Vagina (tissue), 2 donors: Measurements from ENCODE around the gene ZBTB16.

Source experiments
- POLR2A ChIP-seq, 2 donors: fragments of 450-650 bp; IDR thresholded peaks; one replicate each; pipeline ENCODE4 v1.6.1; 2017; ENCODE audit warnings: antibody characterized with exemption in 2 of 2, mild to moderate bottlenecking in 2 of 2, moderate library complexity in 2 of 2
- POLR2AphosphoS5 ChIP-seq, 2 donors: sonication (generic); formaldehyde crosslinking; IDR thresholded peaks; one replicate each; pipeline ENCODE4 v1.9.0; 2017; ENCODE audit warnings: antibody characterized with exemption in 2 of 2, mild to moderate bottlenecking in 2 of 2, low read depth in 1 of 2; ENCODE audit not compliant: insufficient read depth in 1 of 2
- TF ChIP-seq, protein P1 (sequence below), 3 experiments: fragments of 450-650 bp in 2 of 3; fragments of 200-600 bp in 1 of 3; sonication (generic) in 1 of 3; IDR thresholded peaks; one replicate each; pipeline ENCODE4 v1.5.1; 2017 to 2019; ENCODE audit warnings: antibody characterized with exemption in 3 of 3, mild to moderate bottlenecking in 2 of 3, moderate library complexity in 2 of 3

DNA sequence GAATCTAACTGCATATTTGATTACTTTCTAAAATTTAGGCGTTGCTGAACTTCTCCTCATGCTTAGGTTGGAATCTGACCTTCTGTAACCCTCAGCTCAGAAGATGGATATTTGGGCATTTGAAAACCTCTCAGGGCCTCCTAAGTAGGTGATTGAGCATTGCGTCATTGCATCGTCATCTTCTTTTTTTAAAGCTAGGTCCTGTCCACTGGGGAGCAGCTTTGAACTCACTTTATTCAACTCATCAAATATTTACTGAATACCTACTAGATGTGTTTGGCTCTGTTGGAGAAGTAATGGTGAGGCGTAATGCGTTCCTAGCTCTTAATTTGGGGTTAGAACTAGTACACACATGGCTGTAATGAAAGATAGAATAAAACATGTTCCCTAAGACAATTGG, 56.8 kb downstream of the ZBTB16 start:
- TF ChIP-seq, protein P1, sequence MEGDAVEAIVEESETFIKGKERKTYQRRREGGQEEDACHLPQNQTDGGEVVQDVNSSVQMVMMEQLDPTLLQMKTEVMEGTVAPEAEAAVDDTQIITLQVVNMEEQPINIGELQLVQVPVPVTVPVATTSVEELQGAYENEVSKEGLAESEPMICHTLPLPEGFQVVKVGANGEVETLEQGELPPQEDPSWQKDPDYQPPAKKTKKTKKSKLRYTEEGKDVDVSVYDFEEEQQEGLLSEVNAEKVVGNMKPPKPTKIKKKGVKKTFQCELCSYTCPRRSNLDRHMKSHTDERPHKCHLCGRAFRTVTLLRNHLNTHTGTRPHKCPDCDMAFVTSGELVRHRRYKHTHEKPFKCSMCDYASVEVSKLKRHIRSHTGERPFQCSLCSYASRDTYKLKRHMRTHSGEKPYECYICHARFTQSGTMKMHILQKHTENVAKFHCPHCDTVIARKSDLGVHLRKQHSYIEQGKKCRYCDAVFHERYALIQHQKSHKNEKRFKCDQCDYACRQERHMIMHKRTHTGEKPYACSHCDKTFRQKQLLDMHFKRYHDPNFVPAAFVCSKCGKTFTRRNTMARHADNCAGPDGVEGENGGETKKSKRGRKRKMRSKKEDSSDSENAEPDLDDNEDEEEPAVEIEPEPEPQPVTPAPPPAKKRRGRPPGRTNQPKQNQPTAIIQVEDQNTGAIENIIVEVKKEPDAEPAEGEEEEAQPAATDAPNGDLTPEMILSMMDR (IDR thresholded peaks at IDR 0.05), result no peak
- TF ChIP-seq POLR2A (IDR thresholded peaks at IDR 0.05), result no peak
- no peak for TF ChIP-seq POLR2AphosphoS5 (IDR thresholded peaks at IDR 0.05; ENCODE audit: insufficient read depth in 1 of 2, low read depth in 1 of 2)
